ENCODE data around the gene L3HYPDH. TPM values are rescaled to one million over a fixed set of nuclear protein-coding genes. Genes with fewer than 3 reads are reported as not detected.

The L3HYPDH gene
- polyA plus RNA-seq, 1 donor from 2014 or later, result 14.9 TPM

DNA sequence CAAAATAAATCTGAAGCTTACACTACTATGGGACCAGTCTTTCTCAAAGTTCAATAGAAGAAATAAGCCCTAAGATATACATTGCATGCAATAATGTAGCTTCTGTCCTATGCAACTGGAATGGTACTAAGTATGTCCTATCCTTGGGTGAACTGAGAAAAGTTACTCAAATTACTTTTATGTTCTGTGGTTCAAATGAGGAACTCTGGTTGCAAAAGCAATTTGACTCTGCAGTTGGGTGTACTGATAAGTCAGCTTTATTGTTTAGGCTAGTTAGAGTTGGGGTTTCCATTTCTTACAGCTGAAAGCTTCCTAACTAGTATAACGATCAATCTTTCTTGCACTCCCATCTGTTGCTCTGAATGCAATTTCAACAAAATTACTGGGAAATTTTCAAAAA is 48.2 kb downstream of the L3HYPDH start:
- no peaks in the 10 kb centered on the region for H3K27me3 ChIP-seq (ENCODE audit: insufficient read depth, low read depth, low read length)
- no peaks in the 10 kb centered on the region for H3F3A ChIP-seq (ENCODE audit: insufficient read depth, low read length, poor library complexity, severe bottlenecking)
- H4K20me1 ChIP-seq (ENCODE audit: insufficient read depth), result no peaks in the 10 kb centered on the region
- no peak overlapping the region for H2AFZ ChIP-seq (ENCODE audit: low read depth, low read length)
- H3K4me2 ChIP-seq (ENCODE audit: low read length), result no peak overlapping the region
- H3K27ac ChIP-seq (ENCODE audit: low read length), result no peak overlapping the region
- no peaks in the 10 kb centered on the region for H3K79me2 ChIP-seq (replicated peaks; ENCODE audit: insufficient read depth, low read length)
- TF ChIP-seq EZH2 (IDR thresholded peaks at IDR 0.05; ENCODE audit: borderline replicate concordance, insufficient read depth, low read length, poor library complexity, severe bottlenecking) (no peak), MXI1 (conservative IDR thresholded peaks at IDR 0.05; ENCODE audit: poor library complexity, severe bottlenecking) (no peak), SMC3 (conservative IDR thresholded peaks at IDR 0.05; ENCODE audit: poor library complexity) (no peak), POLR2AphosphoS5 (IDR thresholded peaks at IDR 0.05) (no peak)
- TF ChIP-seq, protein P1, sequence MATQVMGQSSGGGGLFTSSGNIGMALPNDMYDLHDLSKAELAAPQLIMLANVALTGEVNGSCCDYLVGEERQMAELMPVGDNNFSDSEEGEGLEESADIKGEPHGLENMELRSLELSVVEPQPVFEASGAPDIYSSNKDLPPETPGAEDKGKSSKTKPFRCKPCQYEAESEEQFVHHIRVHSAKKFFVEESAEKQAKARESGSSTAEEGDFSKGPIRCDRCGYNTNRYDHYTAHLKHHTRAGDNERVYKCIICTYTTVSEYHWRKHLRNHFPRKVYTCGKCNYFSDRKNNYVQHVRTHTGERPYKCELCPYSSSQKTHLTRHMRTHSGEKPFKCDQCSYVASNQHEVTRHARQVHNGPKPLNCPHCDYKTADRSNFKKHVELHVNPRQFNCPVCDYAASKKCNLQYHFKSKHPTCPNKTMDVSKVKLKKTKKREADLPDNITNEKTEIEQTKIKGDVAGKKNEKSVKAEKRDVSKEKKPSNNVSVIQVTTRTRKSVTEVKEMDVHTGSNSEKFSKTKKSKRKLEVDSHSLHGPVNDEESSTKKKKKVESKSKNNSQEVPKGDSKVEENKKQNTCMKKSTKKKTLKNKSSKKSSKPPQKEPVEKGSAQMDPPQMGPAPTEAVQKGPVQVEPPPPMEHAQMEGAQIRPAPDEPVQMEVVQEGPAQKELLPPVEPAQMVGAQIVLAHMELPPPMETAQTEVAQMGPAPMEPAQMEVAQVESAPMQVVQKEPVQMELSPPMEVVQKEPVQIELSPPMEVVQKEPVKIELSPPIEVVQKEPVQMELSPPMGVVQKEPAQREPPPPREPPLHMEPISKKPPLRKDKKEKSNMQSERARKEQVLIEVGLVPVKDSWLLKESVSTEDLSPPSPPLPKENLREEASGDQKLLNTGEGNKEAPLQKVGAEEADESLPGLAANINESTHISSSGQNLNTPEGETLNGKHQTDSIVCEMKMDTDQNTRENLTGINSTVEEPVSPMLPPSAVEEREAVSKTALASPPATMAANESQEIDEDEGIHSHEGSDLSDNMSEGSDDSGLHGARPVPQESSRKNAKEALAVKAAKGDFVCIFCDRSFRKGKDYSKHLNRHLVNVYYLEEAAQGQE (IDR thresholded peaks at IDR 0.05; ENCODE audit: borderline replicate concordance), result no peak
- H3K9me2 ChIP-seq (ENCODE audit: insufficient read depth, low read length), result no peaks in the 10 kb centered on the region
- no peak overlapping the region for H3K9ac ChIP-seq (ENCODE audit: low read length)
- H3K36me3 ChIP-seq (ENCODE audit: insufficient read depth, low read length), result no peaks in the 10 kb centered on the region
- no peaks in the 10 kb centered on the region for H3K9me3 ChIP-seq (ENCODE audit: low read length)
- H3K4me3 ChIP-seq (ENCODE audit: low read length), result no peak overlapping the region

DNA sequence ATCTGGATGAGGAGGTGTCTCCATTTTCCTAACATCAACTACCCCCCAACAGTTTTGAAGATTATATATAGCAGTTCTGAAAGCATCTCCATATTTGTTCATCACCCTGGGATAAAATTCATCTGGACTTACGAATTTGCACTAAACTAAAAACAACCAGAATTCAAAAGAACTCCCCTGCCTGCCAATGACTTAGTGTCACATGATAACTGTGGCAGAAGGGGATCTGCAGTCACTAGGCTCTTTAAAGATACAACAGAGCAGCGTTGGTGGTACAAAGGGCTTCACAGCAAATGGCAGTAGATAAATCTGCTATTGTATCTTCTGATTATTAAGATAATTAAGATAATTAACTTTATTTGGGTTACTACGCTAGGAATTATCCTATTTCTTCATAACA is 49.1 kb downstream of the L3HYPDH start:
- H3K4me2 ChIP-seq (ENCODE audit: low read length), result no peak overlapping the region
- H3K9me2 ChIP-seq (ENCODE audit: insufficient read depth, low read length), result no peaks in the 10 kb centered on the region
- no peaks in the 10 kb centered on the region for H3F3A ChIP-seq (ENCODE audit: insufficient read depth, low read length, poor library complexity, severe bottlenecking)
- no peak overlapping the region for H3K4me3 ChIP-seq (ENCODE audit: low read length)
- H3K9me3 ChIP-seq (ENCODE audit: low read length), result no peaks in the 10 kb centered on the region
- TF ChIP-seq, protein P2, sequence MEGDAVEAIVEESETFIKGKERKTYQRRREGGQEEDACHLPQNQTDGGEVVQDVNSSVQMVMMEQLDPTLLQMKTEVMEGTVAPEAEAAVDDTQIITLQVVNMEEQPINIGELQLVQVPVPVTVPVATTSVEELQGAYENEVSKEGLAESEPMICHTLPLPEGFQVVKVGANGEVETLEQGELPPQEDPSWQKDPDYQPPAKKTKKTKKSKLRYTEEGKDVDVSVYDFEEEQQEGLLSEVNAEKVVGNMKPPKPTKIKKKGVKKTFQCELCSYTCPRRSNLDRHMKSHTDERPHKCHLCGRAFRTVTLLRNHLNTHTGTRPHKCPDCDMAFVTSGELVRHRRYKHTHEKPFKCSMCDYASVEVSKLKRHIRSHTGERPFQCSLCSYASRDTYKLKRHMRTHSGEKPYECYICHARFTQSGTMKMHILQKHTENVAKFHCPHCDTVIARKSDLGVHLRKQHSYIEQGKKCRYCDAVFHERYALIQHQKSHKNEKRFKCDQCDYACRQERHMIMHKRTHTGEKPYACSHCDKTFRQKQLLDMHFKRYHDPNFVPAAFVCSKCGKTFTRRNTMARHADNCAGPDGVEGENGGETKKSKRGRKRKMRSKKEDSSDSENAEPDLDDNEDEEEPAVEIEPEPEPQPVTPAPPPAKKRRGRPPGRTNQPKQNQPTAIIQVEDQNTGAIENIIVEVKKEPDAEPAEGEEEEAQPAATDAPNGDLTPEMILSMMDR (IDR thresholded peaks at IDR 0.05; ENCODE audit: poor library complexity, severe bottlenecking), result no peak
- TF ChIP-seq TAF1 (IDR thresholded peaks at IDR 0.05; ENCODE audit: low read depth) (no peak), POLR2AphosphoS5 (IDR thresholded peaks at IDR 0.05) (no peak), EZH2 (IDR thresholded peaks at IDR 0.05; ENCODE audit: borderline replicate concordance, insufficient read depth, low read length, poor library complexity, severe bottlenecking) (no peak), SMC3 (conservative IDR thresholded peaks at IDR 0.05; ENCODE audit: poor library complexity) (no peak), MXI1 (conservative IDR thresholded peaks at IDR 0.05; ENCODE audit: poor library complexity, severe bottlenecking) (no peak), RAD21 (conservative IDR thresholded peaks at IDR 0.05) (no peak), EP300 (conservative IDR thresholded peaks at IDR 0.05; ENCODE audit: poor library complexity, severe bottlenecking) (no peak)
- TF ChIP-seq, protein P1 (IDR thresholded peaks at IDR 0.05; ENCODE audit: borderline replicate concordance), result no peak
- no peak overlapping the region for H3K9ac ChIP-seq (ENCODE audit: low read length)
- no peaks in the 10 kb centered on the region for H3K79me2 ChIP-seq (replicated peaks; ENCODE audit: insufficient read depth, low read length)
- H3K27me3 ChIP-seq (ENCODE audit: insufficient read depth, low read depth, low read length), result no peaks in the 10 kb centered on the region
- no peak overlapping the region for H3K27ac ChIP-seq (ENCODE audit: low read length)
- no peaks in the 10 kb centered on the region for H4K20me1 ChIP-seq (ENCODE audit: insufficient read depth)
- no peak overlapping the region for H2AFZ ChIP-seq (ENCODE audit: low read depth, low read length)
- no peaks in the 10 kb centered on the region for H3K36me3 ChIP-seq (ENCODE audit: insufficient read depth, low read length)
